Midbrain (tissue), 1 donor: Measurements from ENCODE around the gene NLGN1.
"Not testable (repeated sequence)": the region's sequence is repeated elsewhere in the genome, so short reads cannot be mapped to it uniquely, and the experiment has no call there.

Experiments used
- DNase-seq: peaks from one replicate; lab custom pipeline; 2025; lab: John Stamatoyannopoulos, UW

The NLGN1 gene

DNA sequence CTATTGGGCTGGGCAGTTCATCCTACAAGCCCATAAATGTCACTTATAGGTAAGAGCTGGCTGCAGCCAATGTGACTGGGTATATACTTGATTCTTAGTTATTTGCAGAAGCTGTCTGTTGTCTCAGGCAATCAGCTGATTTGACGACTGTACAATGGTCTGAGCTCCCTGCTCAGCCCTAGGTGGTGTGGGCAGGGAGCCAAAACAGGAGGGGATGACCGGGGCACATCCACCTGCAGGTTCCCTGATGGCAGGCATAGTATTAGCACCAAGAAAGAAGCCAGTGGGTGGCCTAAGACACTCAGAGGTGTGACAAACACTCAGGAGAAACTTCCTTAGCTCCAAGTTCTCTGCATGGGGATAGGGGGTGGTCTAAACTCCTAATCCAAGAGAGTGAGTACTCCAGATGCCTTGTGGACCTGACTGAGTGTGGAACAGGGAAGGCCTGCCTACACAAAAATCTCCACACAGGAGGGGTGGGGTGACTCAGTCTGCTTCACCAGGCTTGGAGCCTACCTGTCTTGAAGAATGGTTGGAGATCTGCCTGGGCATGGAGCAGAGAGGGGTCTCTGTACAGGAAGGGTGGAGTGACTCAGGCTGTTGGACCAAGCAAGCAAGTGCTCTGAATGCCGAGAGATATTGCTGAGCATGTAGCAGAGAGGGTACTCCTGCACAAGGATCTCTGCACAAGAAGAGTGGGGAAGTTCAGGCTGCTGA lies 771.2 kb downstream of the NLGN1 start:
- DNase-seq = no peak

DNA sequence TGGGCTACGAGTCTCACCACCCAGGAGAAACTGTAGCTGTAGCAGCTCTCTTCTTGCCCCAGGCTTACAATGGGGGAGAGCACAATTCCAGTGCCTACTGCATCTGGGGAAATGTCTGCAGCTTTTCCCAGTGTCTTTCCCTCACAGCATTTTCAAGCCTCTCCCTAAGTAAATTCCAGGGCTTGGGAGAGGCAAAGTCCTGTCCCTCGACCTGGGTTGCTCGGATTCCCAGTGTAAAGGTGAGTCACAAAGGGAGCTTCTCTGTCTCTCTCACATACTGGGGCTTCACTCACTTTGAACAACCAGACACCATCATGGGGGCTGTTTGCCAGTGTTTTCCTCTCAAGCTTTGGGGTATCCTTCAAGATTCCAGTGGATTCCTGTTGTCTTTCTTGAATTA lies 772.2 kb downstream of the NLGN1 start:
- no peak for DNase-seq

DNA sequence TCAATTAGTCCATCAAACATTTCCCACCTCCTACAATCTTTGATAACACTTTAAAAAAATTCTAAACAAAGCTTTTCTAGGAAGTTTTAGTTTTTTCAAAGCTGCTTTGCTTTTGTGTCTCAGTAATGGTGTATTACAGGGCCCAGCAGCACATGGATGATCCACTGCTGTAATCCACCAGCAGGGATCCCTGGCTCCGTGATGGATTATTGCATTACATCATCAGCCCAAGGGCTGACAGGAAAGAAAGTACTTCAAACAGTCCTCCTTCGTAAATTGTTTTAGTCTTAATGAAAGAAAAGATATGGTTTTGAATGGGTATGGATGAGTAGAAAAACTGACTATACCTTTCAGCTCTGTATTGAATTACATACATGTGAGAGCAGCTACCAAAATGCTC lies 772.7 kb downstream of the NLGN1 start:
- no peak for DNase-seq

DNA sequence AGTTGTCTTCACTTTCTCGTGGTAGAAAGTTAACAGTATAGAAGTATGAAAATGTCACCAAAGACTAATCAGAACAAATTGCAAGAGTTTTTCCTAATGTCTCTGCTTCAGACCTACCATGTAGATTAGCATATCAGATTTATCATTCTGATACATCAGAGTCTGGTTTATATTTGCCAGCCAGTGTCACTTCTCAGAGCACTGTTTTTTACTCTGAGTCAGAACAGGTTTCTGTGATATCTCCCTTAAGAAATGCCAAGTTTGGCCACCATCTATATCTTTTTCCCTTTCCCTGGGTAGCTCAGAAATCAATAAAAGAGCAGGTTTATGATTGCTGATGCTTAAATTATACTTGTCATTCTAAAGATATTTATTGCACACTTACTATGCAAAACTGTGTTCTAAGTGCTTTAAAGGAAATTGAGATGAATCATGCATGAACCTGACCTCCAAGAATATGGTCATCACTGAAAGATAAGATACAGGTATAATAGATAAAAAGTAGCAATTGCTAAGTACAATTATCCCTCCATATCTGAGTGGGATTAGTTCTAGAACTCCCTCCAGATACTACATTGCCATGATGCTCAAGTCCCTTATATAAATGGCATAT lies 788.9 kb downstream of the NLGN1 start:
- no peak for DNase-seq

DNA sequence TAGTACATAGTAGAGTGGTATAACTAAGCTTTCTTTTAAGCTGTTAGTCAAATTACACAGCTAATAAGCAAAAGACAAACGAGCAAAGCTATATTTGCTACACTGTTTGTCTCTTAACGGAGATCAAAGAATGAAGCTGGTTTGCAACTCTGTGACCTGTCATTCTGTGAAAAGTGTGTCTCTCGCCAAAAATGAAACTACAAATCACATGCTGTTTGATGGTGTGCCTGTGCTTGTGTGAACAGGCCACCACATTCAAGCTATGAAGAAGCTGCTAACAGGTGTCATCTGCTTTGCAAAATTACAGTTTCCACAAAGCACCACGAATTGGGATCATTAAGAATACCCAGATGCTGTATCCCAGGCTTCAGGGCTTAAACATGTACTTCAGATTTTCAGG lies 793.8 kb downstream of the NLGN1 start:
- no peak for DNase-seq

DNA sequence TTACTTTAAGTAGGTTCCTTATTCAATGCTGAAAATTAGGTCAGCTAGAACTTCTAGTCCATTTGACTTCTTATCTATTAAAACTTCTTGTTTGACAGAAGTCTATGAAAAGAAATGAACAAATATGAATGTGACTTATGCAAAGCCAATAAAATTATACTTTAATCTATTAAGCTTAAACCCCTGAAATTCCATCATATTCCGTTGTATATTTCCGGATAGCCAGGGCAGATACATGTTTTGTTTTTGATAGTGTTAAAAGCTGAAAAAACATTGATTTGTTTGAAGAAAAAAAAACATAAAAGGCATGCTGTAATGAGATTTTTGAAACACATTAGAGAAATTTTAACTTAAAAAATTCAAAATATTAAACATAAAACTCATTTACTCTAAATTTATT lies 794.4 kb downstream of the NLGN1 start:
- DNase-seq = no peak

DNA sequence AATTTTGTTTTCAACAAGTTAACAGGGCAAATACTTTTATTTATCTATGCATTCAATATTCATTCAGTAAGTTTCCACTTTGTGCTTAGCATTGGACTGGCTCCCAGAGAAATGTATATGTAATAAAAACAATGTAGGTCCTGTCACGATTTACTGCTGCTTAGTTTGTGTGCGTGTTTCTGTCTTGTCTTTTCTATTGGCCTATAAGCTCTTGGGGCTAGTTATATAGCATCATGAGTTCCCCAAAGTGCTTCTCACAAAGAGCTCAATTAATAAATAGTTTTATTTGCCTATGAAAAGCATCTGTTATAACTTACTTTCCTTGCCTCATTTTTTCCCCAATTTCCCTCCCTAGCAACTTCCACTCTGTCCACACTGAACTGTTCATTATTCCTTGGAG lies 794.9 kb downstream of the NLGN1 start:
- DNase-seq = no peak

DNA sequence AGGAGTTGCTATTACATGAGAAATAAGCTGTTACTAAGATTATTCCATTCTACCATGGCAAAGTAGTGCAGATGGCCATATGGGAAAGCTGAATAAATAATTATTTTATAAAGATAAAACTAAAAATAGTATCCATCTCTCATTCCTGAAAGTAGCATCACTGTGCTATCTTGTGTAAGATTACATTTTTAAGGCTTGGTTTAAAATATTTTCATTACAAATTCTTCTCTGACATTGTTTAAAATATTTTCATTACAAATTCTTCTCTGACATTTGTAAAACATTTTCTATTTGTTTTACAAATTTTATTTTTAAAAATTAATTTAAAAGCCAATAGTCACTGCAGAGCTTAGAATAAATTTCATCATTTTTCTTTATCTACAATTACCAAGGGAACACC lies 796.1 kb downstream of the NLGN1 start:
- DNase-seq = no peak

DNA sequence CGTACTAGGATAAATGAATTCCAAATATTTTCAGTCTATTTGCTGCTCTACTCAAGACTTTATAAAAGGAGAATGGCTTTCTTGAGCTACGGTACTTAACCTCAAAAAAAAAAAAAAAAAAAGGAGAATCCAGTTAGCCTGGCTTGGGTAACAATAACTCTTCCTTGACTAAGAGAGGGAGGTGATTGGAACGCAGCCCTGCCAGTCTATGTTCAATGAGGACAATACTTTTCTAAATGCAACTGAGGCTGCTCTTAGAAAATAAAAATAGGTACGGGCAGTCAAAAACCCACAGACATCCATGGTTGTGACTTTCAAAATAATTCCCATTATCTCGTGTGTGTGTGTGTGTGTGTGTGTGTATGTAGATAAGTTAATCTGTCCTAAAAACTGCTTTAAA lies 799.9 kb downstream of the NLGN1 start:
- no peak for DNase-seq

DNA sequence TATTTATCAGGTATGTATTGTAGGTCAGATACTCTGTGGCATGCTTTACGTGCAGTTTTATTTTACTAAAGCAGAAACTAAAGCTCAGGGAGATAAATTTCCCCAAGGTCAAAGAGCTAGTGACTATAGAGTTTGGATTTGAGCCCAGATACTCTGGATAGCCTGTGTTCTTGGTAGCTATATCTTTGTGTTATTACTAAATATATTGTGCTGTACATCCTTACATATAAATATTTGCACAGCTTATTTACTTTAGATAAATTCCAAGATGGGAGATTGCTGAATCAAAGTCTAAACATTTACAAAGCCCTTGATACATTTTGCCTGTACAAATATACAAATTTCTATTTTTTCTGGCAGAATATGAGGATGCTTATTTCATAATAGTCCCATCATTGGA lies 800.7 kb downstream of the NLGN1 start:
- DNase-seq = no peak

DNA sequence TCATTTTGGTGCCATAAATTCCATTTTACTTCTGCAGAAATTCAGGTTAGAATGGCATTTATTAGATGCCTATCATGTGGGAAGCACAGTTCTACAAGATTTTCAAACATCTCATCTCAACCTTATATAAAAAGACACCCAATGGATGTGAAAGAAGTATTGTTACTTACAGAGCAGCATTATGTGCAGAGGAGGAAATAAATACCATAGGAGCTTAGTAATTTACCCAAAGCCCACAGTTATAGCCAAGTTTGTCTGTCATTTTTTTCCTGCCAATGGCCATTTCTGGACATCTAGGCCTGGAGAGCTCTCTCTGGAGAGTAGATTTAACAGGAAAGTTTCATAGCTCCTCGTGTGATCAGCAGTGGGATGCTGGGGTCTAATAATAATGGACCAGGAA lies 802.2 kb downstream of the NLGN1 start:
- DNase-seq = no peak

DNA sequence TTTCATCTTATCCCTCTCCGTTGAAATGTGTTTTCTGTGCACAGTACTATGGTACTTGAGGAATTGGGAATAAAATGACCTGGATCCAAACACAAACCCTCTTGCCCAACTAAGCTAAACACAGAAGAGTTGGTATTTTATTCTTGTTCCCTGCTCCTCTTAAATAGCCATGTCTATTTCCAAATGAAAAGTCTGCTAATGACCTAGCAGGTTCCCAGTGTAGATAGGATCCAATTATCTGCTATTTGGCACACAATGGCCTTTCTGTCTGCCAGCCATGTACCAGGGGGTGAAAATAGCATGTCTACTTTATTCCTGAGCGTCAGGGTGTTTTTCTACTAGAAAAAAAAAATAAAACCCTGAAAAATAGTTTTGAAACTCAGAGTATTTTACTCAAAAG lies 804.6 kb downstream of the NLGN1 start:
- DNase-seq = no peak

DNA sequence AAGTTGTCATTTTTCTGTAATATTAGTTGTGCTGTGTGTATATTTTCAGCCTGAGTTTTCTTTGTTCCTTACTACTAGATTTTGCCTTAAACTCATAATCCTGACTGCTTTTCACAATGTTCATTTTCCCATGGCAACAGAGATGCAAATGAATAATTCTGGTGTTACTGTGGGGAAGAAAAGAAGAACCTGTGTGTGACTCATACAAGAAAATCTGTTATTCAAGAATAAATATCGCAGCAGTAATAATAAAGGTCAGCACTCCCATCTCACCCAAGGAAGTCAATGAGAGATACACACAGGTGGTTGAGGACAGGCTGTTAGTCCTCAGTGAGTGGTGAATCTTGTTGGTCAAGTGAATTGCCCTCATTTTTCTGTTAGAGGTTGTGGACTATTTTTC lies 805.0 kb downstream of the NLGN1 start:
- DNase-seq = no peak

DNA sequence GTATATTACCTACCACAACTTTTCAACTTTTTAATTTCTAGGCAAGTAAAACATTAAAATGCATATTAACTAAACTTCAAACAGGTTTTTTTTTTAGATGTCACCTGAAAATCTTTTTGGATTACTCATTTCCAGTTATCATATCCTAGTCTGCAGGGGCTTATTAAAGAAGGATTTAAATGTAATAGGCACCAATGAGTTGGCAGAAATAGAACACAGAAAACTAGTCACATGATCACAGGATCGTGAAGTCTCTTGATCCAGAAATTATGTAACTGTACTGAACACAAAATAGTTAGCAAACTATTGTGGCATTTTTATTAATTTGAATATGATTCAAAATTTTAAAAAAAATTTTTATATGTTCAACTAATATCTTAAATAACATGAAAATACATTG lies 807.2 kb downstream of the NLGN1 start:
- DNase-seq = no peak

DNA sequence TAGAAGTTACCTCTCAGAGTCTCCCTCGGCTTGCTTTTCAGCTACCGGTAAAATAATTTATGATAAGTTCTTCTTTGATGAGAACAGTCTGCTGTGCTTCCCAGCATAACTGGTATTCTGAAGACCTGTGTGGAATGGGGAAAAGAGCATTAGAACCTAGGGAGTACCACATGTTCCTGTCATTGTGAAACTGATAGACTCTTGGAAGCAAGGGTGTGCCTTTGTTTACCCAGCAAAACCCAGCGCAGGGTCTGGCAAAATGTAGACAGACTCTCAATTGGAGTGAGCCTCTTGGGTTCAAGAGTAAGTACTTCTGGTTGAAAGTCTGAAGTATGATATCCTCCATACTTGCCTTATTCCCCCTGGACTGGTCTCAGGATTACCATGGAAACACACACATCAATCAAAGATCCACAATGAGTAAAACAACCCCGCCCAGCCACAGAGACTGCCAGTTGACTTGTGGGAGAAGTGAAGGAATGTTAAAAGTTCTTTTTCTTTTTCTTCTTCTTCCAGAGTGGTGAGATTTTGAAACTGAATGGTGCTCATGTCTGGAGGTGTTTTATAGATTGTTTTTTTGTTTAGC lies 809.2 kb downstream of the NLGN1 start:
- no peak for DNase-seq

DNA sequence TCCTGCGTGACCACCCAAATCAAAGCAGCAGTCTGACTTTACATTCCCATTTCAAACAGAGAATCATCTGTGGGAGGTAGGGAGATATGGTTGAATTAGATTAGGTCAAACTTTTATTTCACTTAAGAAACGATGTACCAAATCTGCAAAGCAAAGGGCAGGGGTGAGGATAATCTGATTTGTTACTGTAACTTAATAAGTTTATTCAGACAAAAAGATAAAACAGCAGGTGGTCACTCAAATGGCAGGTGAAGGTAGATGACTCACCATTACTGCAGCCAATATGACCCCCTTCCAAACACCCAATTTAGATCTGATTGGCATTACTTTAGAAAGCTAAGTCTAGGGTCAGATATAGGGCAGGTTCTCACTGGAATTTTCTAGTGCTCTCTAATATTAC lies 810.6 kb downstream of the NLGN1 start:
- no peak for DNase-seq

DNA sequence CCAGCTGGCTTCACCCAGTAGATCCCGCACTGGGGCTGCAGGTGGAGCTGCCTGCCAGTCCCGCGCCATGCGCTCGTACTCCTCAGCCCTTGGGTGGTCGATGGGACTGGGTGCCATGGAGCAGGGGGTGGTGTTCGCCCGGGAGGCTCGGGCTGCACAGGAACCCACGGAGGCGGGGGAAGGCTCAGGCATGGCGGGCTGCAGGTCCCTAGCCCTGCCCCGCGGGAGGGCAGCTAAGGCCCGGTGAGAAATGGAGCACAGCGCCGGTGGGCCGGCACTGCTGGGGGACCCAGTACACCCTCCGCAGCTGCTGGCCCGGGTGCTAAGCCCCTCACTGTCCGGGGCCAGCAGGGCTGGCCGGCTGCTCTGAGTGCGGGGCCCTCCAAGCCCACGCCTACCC lies 814.4 kb downstream of the NLGN1 start:
- DNase-seq = not testable (repeated sequence)

DNA sequence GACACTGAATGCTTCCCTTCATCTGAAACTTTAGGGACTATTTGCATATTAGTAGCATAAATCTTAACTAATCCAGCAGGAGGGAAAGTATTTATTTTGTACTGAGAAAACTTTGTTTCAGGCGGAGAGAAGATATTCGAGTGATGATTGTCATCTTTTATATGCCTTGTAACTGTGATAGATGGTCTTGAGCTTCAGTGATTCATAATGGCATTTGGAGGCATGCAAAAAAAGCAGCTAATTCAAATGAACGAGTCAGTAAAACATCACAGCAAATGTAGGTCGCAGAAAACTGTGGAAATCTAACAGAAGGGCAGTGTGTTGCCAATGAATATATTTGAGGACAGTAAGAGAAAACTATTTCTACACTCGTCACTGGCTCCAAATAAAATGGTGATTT lies 817.9 kb downstream of the NLGN1 start:
- no peak for DNase-seq

DNA sequence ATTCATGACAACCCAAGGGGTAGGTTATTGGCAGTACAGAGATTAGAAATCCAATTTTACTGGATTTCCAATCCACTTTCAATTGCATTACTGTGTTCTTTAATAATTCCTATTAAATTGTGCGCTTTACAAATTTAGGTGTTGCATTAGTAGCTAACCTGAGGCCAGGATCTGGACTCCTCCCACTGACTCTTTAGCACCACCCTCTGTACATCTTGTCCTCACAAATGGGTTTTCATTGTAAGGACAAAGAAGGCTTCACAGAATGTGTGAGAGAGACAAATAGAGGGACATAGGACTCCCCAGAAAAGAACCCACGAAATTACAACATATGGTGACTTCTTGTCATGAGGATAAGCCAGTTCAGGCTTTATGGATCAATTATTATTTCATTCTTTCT lies 818.5 kb downstream of the NLGN1 start:
- DNase-seq = no peak

DNA sequence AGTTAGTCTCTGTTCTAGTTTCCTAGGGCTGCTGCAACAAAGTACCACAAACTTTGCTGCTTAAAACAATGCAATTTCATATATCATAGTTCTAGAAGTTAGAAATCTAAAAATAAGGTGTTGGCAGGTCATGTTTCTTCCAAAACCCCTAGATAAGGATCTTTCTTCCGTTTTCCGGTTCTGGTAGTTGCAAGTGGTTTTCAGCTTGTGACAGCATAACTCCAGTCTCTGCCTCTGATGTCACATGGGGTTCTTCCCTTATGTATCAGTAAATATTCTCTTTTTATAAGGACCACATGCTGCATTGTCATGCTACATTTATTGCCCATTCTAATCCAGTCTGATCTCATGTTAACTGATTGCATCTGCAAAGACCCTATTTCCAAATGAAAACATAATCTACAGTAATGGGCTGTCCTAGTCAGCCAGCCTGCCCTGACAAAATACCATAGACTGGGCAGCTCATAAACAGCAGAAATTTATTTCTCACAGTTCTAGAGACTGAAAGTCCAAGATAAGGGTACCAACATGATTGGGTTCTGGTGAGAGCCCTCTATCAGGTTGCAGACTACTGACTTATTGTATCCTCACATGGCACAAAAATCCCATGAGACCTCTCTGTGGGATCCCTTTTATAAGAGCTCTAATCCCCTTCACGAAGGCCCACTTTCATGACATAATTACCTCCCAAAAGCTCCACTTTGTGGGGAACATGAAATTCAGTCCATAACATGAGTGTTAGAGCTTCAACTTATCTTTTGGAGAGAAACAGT lies 819.6 kb downstream of the NLGN1 start:
- no peak for DNase-seq

DNA sequence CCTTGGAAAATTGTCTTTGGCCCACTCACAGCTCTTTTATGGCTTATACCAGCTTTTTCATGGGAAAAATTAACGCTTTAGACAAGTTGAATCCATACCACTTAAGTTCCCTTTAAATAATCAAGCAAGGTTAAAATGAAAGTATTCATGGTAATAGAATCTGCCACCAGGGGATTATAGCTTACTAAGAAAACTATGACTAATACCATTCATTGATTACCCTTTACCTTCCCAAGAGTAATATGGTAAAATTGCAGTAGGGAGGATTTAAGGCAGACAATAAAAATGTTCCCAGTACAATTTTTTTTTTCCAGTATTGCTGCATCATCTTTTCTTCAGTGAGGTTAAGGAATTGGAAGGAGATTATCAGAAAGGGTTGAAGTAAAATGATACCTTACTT lies 820.5 kb downstream of the NLGN1 start:
- DNase-seq = no peak

DNA sequence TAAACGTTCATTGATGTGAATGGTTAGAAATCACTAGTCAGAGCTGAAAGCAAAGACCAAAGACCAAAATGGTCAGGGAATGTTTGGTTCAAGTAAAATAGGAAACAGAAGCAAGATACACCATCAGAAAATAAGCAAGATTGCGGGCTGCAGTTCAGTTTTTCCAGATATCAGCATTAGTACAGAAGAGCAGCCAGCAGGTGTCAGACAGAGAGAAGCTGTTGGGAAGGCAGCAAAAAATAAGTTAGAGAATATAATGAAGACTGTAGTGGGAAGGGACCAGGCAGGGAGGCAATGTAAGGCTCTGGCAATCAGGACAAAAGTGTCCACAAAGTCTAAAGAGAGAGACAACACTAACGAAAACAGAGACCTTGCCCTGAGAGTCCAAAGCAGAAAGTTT lies 822.2 kb downstream of the NLGN1 start:
- no peak for DNase-seq
